HG02973 (cell line): ENCODE measurements around the gene SLC24A1.
"Not testable (repeated sequence)": the region's sequence is repeated elsewhere in the genome, so short reads cannot be mapped to it uniquely, and the experiment has no call there.

Experiments used
- ATAC-seq: cut with Tn5 transposase; IDR thresholded peaks from one replicate; pipeline ENCODE4 v1.9.1; 2021; ENCODE audit warnings: moderate library complexity; ENCODE audit not compliant: unreplicated experiment

The SLC24A1 gene

DNA sequence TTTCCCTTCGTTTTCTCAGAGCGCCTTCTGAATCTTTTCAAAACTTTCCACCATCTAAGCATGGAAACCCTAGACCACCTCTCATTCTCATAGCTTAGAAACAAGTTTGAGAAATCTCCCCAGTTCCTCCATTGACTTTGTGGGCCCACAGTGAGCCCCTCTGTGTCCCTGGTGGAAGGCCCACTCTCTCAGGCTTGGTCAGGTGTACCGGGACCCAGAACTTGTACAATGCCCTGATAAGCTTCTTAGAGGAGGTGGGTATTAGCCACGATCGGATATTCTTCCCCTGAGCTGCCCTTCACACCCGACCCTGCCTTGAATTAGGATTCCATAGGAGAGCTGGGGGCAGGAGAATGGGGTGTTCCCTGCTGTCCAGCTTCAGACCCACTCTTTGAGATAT is at the start of gene SLC24A1:
Gene SLC24A1 (plus strand): TSS at position 301 of the 400 bp plus-strand sequence. CDS start 2,143 bp downstream, outside the sequence.
- ATAC-seq, result no peak

GRCh38 chr15:65571971-65572370 is 49.8 kb upstream of the SLC24A1 start:
- ATAC-seq, result no peak

DNA sequence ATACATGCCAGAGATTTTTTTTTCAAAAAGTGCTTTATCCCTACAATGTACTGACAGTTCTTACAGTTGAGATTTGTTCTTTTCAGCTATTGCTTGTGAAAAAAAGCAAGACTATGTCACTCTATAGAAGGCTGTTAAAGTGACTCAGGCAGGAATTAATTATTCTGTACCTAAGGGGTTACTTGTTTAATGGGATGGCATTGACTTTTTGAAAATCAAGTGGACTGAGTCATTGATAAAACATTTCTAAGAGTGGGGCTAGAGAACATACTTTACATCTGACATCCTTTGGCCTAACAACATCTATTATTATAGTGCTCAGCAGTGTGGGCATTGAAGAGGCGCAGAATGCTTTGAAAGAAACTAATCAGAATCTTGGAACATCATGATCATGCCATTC is 45.1 kb upstream of the SLC24A1 start:
- no peak for ATAC-seq

DNA sequence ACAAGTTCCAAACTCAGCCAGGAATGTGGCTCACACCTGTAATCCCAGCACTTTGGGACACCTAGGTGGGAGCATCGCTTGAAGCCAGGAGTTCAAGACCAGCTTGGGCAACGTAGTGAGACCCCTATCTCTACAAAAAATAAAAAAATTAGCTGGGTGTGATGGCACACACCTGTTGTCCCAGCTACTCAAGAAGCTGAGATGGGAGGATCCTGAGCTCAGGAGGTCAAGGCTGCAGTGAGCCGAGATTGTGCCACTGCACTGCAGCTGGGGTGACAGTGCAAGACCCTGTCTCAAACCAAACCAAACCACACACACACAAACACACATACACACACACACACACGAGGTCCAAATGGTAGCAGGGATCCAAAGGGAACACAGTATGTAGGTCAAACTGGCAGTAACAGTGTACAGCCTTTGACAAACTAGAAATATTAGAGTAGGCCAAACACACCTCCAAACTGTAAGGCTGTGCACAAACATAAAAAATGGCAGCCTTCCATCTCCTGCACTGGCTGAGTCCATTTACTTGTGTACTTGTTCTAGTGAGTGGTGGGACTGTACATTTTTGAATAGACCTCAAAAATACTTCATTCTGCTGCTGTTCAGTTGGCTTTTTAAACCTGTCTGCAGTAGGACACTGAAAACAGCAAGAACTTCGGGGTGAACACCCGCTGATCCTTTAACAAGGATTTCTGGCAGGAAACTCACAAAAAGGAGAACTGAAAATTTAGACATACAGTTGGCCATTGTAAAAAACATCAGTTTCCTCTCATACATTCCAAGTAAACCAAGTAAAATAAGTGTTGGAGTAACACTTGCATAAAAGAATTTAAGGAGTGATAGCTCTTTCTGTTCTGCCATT is 44.4 kb upstream of the SLC24A1 start:
- no peak for ATAC-seq

DNA sequence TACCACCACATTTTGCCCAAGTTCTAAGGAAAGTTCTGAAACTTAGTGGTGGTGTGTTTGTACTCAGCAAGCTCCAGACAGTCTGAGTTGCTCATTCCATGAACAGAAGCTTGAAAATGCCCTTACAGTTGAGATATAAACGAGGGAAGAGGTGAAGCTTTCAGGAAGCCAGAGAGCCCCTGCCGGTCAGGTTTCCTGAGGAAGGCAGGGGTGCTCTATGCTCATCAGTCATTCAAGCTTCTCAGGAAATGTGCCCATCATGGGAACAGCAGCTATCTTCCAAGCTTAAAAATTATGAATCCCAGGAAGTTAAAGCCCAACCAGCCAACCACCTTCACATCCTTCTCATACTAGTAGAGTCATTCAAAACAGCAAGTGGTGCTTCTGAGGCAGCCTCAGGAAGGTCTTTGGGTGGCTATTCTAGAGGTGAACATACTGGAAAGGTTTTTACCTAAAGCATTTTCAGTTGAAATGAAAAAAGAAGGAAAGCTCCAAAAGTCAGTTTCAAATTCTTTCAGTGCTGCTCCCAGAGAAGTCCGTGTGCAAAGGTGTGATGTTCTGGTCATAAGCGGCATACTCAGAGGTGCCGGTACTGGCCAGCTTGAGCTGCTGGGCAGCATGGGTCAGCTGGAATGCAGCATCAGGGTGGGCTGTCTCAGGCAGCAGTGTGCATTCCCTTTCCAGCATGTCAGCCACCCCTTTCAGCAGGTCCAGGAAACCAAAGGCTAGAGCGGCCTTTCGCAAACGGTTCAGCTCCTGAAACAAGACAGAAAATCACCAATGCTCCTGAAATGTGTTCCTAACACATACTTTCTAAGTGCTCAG is 42.6 kb upstream of the SLC24A1 start:
- ATAC-seq, result no peak

DNA sequence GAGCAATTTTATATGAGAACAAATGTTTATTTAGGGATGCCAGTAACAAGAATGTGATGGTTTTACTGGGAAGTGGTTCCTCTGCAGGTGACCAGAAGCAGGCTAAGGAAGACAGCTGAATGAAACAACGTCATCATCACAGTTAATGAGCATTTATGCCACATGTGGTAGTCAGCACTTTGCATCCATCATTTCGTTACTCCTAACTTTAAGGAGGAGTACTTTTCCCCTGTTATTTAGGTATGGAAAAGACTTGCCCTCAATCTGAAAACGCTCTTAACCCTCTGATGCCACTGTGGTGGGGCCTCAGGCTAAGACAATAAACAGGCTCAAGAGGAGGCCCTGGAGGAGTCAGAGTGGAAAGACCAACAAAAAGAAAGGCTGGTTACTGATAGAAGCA is 42.0 kb upstream of the SLC24A1 start:
- no peak for ATAC-seq

DNA sequence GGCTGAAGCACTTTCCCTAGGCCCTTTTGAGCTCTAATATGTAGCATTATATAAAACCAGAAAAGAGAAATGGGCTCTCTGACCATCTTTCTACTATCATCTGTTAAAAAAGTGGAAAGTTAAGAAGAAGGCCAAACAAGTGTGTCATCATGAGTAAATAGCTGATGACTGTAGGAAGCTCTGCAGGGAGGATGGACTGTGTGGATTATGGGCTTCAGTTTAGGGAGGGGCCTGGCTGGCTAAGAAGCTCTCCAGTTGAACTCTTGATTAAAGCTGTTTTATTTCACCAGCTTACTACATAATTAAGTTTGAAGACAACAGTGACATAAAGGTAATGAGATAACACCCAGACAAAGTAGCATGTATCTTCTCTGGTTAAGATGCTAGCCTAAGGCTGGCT is 41.5 kb upstream of the SLC24A1 start:
- ATAC-seq, result no peak

GRCh38 chr15:65583701-65584100 is 38.0 kb upstream of the SLC24A1 start:
- no peak for ATAC-seq

DNA sequence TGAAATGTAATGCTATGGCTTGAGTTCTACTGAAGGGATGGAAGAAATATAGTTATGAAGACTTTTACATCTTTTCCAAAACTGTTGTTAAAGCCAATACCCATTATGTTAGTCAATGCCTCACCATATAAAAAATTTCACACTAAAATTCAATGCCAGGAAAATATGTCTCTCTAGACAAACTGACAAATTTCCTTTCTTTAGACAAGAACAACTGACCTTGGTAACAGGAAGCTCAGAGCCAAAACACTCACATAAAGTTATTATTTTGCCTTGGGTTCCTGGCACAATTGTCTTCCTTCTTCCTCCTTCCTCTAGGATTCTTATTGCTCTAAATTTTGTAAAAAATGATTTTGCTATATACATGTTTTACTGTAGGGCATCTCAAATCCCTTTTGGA is 37.5 kb upstream of the SLC24A1 start:
- no peak for ATAC-seq

GRCh38 chr15:65587094-65587493 is 34.6 kb upstream of the SLC24A1 start:
- ATAC-seq, result no peak

DNA sequence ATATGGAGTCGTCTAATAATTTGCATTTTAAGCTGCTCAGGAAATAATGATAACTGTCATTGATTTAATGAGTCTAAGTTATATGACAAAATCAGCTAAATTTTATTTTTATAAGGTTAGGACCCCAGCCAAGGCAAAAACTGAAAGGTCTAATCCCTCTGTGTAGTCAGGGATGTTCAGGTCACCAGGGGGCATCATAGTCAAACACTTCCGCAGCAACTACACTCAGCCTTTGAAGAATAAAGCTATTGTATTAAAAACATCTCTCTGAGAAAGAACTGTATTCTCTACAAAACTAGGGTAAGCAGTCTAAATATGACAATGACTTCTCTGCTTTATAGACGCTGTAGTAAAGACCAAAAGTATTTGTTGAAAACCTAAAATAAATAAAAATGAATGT is 25.8 kb upstream of the SLC24A1 start:
- ATAC-seq, result no peak

GRCh38 chr15:65598468-65598867 is 23.3 kb upstream of the SLC24A1 start:
- ATAC-seq, result no peak

- no peak for ATAC-seq
These were observed 22.1 kb upstream of the SLC24A1 start for GRCh38 chr15:65599677-65600076.

DNA sequence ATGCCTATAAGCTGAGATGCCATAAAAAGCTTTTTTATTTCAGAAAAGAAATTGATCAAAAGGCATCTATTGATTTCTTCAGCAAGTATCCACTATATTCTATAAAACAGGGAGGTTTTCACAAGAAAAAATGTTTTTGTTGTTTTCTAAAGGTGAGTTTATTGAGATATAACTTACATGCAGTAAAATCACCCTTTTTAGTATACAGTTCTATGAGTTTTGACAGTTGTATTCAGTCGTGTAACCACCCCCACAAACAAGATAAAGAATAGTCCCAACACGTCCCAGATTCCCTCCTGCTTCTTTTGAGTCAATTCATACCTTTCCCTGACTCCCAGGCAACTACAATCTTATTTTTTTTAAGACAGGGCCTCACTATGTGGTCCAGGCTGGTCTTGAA is 18.6 kb upstream of the SLC24A1 start:
- no peak for ATAC-seq

DNA sequence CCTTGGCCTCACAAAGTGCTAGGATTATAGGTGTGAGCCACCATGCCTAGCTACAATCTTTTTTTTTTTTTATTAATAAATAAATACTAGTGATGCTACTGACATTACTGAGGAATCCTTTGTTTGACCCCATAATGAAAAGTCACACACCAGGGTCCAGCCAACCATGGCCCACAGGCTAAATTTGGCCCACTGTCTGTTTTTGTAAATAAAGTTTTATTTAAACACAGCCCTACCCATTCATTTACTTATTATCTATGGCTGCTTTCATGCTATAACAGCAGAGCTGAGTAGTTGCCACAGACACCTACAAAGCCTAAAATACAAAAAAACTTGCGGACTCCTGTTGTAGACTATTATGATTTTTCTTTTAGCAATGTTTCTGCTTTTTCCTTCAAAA is 18.2 kb upstream of the SLC24A1 start:
- no peak for ATAC-seq

GRCh38 chr15:65610871-65611718 is 10.6 kb upstream of the SLC24A1 start, which contains the start of gene INTS14:
Gene INTS14, minus strand, starts transcription at chr15:65611131. Its CDS starts 3,751 bp downstream, at chr15:65607380.
- ATAC-seq, result peak; percentile 95

GRCh38 chr15:65611888-65612615 is 9.7 kb upstream of the SLC24A1 start:
- ATAC-seq, result no peak

DNA sequence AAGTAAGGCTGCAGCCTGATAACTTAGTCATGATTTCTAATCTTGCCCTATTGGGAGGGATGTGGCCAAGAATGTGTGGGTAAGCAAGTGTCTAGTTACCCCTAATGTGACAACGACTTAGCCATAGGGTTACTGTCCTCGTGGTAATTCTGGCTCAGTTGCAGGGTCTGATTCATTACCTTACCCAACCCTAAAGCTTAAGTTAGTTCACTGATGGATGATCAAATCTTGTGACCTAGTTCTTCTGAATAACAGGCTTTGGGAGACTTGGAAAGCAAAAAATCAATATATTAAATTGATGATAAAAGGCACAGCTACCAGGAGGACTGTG is 9.2 kb upstream of the SLC24A1 start:
- ATAC-seq, result no peak

GRCh38 chr15:65612949-65613744 is 8.6 kb upstream of the SLC24A1 start:
- ATAC-seq, result no peak

DNA sequence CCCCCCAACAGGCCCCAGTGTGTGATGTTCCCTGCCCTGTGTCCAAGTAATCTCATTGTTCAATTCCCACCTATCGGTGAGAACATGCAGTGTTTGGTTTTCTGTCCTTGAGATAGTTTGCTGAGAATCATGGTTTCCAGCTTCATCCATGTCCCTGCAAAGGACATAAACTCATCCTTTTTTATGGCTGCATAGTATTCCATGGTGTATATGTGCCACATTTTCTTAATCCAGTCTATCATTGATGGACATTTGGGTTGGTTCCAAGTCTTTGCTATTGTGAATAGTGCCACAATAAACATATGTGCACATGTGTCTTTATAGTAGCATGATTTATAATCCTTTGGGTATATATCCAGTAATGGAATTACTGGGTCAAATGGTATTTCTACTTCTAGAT is 5.9 kb upstream of the SLC24A1 start:
- ATAC-seq, result not testable (repeated sequence)
